Activated B cell treated with CpG ODN at 0.5 μM for 24 hours (primary cell): ENCODE results near the gene R3HDM1. TPM values are rescaled to one million over a fixed set of nuclear protein-coding genes. Genes with fewer than 3 reads are reported as not detected.

Source experiments
- ATAC-seq: fragments of 200-7000 bp; cut with Tn5 transposase; one replicate; pipeline ENCODE4 v1.10.0; 2021; ENCODE audit warnings: low read depth, mild to moderate bottlenecking, moderate library complexity
- CTCF ChIA-PET: fragments of 350-600 bp; sonication (Branson Sonifier 250); formaldehyde crosslinking; loops from one replicate; lab custom pipeline; 2021; ENCODE audit warnings: antibody characterized with exemption; lab: Charles Lee
- POLR2A ChIA-PET: fragments of 350-600 bp; sonication (Branson Sonifier 250); formaldehyde crosslinking; loops from one replicate; lab custom pipeline; 2021; ENCODE audit warnings: antibody characterized with exemption; lab: Charles Lee
- DNase-seq: peaks from one replicate; pipeline ENCODE4 v3.0.0; 2022
- H3K27ac Mint-ChIP-seq: one replicate; pipeline ENCODE4 v1.8.0; 2020; ENCODE audit warnings: mixed read lengths
- H3K27me3 Mint-ChIP-seq: one replicate; pipeline ENCODE4 v1.8.0; 2021; ENCODE audit warnings: mixed read lengths
- H3K36me3 Mint-ChIP-seq: one replicate; pipeline ENCODE4 v1.8.0; 2021; ENCODE audit warnings: low read depth, mixed read lengths
- H3K4me1 Mint-ChIP-seq: one replicate; pipeline ENCODE4 v1.8.0; 2021; ENCODE audit warnings: mixed read lengths
- H3K4me3 Mint-ChIP-seq: one replicate; pipeline ENCODE4 v1.8.0; 2020; ENCODE audit warnings: mild to moderate bottlenecking, mixed read lengths
- H3K9me3 Mint-ChIP-seq: one replicate; pipeline ENCODE4 v1.8.0; 2020; ENCODE audit warnings: mixed read lengths
- intact Hi-C: fragments of 100-400 bp; cut with micrococcal nuclease; formaldehyde crosslinking; loops from one replicate; pipeline ENCODE4 v1.15.1; 2024
- total RNA-seq: library from RNA; stranded (reverse); gene quantifications from 2 replicates; pipeline ENCODE4 v1.2.3, GENCODE V29; 2022
- TF ChIP-seq, protein P1 (sequence below): fragments of 200-600 bp; IDR thresholded peaks from one replicate; pipeline ENCODE4 v1.8.0; 2022; ENCODE audit warnings: antibody characterized with exemption, mild to moderate bottlenecking

Gene R3HDM1
- total RNA-seq, 1 donor from 2014 or later, result 49.8 TPM

DNA sequence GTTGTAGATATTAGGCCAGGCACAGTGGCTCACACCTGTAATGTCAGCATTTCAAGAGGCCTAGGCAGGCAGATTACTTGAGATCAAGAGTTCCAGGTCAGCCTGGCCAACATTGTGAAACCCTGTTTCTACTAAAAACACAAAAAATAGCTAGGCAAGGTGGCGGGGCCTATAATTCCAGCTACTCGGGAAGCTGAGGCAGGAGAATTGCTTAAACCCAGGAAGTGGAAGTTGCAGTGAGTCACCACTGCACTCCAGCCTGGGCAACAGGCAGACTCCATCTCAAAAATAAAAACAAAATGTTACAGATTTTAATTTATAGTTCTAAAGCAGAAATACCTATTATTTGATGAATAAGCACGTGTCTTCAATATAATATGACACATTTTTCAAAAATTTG is 144.7 kb downstream of the R3HDM1 start:
- CTCF ChIA-PET, result no interaction called here
- no peak for ATAC-seq
- Mint-ChIP-seq H3K9me3 (no peaks in the 10 kb centered on the region), H3K4me1 (no peaks in the 10 kb centered on the region), H3K27me3 (no peaks in the 10 kb centered on the region), H3K4me3 (no peak overlapping the region), H3K36me3 (peaks cover 54% of the 10 kb centered on the region), H3K27ac (no peak overlapping the region)
- TF ChIP-seq, protein P1, sequence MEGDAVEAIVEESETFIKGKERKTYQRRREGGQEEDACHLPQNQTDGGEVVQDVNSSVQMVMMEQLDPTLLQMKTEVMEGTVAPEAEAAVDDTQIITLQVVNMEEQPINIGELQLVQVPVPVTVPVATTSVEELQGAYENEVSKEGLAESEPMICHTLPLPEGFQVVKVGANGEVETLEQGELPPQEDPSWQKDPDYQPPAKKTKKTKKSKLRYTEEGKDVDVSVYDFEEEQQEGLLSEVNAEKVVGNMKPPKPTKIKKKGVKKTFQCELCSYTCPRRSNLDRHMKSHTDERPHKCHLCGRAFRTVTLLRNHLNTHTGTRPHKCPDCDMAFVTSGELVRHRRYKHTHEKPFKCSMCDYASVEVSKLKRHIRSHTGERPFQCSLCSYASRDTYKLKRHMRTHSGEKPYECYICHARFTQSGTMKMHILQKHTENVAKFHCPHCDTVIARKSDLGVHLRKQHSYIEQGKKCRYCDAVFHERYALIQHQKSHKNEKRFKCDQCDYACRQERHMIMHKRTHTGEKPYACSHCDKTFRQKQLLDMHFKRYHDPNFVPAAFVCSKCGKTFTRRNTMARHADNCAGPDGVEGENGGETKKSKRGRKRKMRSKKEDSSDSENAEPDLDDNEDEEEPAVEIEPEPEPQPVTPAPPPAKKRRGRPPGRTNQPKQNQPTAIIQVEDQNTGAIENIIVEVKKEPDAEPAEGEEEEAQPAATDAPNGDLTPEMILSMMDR, result no peak
- intact Hi-C loops, result no loop called here
- POLR2A ChIA-PET, result no interaction called here
- DNase-seq, result no peak

DNA sequence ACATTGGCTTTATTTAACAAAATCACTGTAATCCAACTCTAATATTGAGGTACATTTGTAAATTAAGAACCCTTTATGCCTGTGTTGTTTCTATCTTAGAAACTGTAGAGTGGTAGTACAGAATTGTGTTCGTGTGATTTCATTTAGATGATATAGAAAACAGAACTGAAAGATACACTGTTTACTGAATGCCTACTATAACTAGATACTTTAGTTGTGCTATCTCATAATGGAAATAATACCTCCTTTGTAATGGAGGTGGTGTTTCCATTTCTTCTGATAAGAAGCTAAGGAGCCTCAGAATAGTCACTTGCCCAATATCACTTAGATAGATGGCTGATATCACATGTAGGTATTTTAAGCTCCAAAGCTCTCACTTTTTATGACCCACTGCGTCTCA is 147.8 kb downstream of the R3HDM1 start:
- no peaks in the 10 kb centered on the region for H3K4me1 Mint-ChIP-seq
- intact Hi-C loops, result no loop called here
- DNase-seq (no peak), ATAC-seq (no peak)
- no peak overlapping the region for H3K4me3 Mint-ChIP-seq
- ChIA-PET CTCF (no interaction called here), POLR2A (no interaction called here)
- H3K36me3 Mint-ChIP-seq, result peaks cover 56% of the 10 kb centered on the region
- TF ChIP-seq, protein P1, result no peak
- no peak overlapping the region for H3K27ac Mint-ChIP-seq
- H3K27me3 Mint-ChIP-seq, result no peaks in the 10 kb centered on the region
- no peaks in the 10 kb centered on the region for H3K9me3 Mint-ChIP-seq

DNA sequence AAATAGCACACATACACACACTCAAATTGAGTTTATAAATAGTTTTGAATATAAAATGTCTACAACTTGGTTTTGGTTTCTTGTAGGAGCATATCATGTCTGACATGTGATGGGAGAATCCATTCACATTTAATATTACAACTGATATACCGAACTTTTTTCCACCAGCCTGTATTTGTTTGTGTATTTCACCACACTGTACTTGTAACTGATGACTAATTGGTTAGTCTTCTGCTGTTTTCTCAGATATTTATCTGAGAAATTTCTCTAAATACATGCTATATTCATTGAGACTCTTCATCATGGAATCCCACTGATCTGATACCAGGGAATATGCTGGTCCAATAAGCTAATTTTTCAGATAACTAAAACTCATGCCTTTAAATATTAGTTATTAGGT is 154.1 kb downstream of the R3HDM1 start:
- H3K36me3 Mint-ChIP-seq, result peaks cover 49% of the 10 kb centered on the region
- DNase-seq (no peak), ATAC-seq (no peak)
- no peaks in the 10 kb centered on the region for H3K9me3 Mint-ChIP-seq
- no peak overlapping the region for H3K4me3 Mint-ChIP-seq
- H3K27ac Mint-ChIP-seq, result no peak overlapping the region
- no peaks in the 10 kb centered on the region for H3K4me1 Mint-ChIP-seq
- intact Hi-C loops, result no loop called here
- CTCF ChIA-PET, result no interaction called here
- no peaks in the 10 kb centered on the region for H3K27me3 Mint-ChIP-seq
- POLR2A ChIA-PET, result no interaction called here
- TF ChIP-seq, protein P1, result no peak

DNA sequence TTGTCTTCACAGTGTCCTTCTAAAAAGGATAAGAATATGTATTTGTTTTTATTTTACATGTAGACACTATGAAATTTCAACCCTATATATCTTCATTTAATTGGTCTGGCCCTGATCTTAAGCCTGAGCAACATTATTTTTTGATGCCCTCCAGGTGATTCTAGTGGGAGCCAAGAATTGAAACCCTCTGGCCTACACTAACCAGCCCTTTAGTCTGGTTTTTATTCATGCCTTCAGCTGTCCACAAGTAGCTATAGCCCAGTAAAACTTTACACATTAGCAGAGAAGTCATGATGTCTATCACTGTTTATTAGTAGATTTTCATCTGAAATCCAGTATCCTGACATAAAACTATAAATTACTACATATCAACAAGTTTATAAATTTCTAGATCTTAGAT is 157.7 kb downstream of the R3HDM1 start:
- H3K4me1 Mint-ChIP-seq, result no peaks in the 10 kb centered on the region
- ChIA-PET CTCF (no interaction called here), POLR2A (no interaction called here)
- no peaks in the 10 kb centered on the region for H3K9me3 Mint-ChIP-seq
- DNase-seq, result no peak
- intact Hi-C loops, result no loop called here
- peaks cover 27% of the 10 kb centered on the region for H3K36me3 Mint-ChIP-seq
- H3K4me3 Mint-ChIP-seq, result no peak overlapping the region
- TF ChIP-seq, protein P1, result no peak
- no peaks in the 10 kb centered on the region for H3K27me3 Mint-ChIP-seq
- ATAC-seq, result no peak
- no peak overlapping the region for H3K27ac Mint-ChIP-seq

DNA sequence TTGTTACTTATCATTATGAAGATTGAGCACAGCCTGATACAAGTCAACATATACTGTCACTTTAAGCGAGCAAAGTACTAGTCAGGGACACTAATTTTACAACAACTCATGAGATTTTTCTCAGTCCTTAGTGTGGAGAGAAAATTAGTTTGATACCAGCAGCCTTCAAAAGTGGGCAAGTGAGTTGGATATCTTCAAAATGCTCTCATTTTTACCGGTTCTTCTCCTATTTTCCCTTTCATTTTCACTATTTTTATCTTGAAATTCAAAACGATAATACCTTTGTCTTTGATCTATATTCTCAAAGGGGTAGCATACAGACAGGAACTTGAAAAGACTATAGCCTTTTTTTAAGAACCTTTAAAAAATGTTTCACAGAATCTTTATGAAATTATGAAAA is 158.4 kb downstream of the R3HDM1 start:
- Mint-ChIP-seq H3K27me3 (no peaks in the 10 kb centered on the region), H3K4me3 (no peak overlapping the region), H3K9me3 (no peaks in the 10 kb centered on the region), H3K36me3 (peaks cover 23% of the 10 kb centered on the region), H3K27ac (no peak overlapping the region), H3K4me1 (no peaks in the 10 kb centered on the region)
- intact Hi-C loops, result no loop called here
- ChIA-PET POLR2A (no interaction called here), CTCF (no interaction called here)
- DNase-seq (no peak), ATAC-seq (no peak)
- TF ChIP-seq, protein P1, result no peak
